ENCODE measurements around the gene USH2A.
"Not testable (repeated sequence)": the region's sequence is repeated elsewhere in the genome, so short reads cannot be mapped to it uniquely, and the experiment has no call there.

USH2A gene

DNA sequence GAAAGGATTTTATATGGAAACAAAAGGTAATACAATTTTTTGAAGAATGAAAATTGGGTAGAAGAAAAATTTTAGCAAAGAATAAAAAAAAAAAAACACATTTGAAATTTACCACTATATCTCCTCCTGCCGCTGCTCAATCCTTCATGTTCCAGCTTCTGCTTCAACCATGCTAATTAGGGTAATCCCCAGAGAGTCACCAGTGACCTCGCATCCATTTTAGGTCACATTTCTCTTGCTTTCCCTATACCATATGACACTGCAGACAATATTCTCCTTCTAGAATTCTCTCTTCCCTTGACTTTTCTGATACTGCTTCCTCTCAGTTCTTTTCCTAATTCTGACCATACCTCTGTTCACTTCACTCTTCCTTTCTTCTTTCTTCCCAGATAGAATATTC lies 237.1 kb downstream of the USH2A start:
- no peak for DNase-seq

DNA sequence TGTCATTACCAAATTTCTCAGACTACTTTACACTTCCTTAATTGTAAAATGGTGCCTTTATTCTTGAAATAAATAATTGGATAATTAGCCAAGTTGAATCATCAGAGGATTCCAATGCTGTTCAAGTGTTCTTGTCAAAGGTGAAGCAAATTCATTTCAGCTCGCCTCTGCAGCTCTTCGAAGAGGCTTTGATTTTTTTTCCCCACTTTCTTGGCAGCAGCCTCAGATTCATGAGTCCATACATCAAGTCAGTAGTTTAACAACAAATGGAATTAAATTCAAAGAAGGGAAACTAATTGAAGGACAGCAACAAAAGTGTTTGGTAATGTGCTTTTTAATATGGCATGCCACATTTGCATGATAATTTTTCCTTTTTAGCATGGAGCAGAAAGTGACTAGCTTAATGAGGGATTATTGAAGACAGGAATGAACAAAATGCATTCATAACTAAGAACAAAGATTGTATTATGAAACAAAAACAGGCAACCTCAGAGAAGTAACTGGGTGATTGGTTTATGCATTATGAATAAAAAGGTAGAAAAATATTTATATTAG lies 239.0 kb downstream of the USH2A start:
- DNase-seq = no peak

GRCh38 chr1:216183454-216183853 lies 239.8 kb downstream of the USH2A start:
- DNase-seq = no peak

DNA sequence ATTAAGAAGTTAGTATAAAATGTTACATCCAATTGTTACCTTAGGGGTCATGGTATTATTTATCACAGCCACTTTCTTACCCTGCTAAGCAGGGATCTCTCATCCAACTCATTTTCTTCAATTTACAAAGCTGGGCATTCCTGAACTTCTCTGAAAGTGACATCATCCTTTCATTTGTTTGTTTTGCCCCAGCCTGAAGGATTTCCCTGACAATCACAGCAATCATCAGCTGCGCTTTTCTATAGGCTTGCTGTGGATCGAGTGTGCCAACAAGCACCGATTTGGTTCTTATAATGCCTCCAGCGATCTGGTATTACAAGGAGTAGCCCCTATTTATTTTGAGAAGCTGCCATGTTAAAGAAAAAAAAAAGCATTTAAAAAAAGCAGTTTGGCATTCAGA lies 240.2 kb downstream of the USH2A start:
- no peak for DNase-seq

- DNase-seq = no peak
Measured at GRCh38 chr1:216181590-216181989, 241.7 kb downstream of the USH2A start.

DNA sequence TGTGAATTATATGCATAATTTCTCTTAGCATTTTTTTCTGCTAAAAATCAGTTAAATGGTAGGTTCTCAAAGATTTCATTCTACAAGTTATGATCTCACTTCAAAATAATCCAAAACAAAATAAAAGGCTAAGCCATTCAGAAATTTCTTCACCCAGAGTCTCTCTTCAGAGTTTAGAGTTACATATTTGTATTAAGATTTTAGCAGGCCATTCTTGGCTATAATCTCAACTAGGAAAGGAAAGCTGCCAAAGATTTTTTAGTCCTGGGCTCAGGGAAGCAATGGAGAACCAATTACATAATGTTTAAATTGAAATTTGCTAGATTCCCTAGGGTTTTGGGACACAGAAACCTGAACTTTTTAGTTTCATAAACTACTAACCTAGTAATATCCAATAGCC lies 245.0 kb downstream of the USH2A start:
- no peak for DNase-seq

DNA sequence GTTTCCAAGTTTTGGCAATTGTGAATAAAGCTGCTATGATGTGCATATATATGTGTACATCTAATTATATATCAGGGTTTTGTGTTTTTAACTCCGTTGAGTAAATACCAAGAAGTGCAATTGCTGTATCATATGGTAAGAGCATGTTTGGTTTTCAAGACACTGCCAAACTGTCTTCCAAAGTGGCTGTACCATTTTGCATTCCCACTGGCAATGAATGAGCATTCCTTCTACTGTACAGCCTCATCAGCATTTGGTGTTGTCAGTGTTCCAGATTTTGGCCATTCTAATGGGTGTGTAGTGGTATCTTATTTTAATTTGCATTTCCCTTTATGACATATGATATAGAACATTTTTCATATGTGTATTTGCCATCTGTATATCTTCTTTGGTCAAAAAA lies 246.3 kb downstream of the USH2A start:
- no peak for DNase-seq

GRCh38 chr1:216175714-216176113 lies 247.5 kb downstream of the USH2A start:
- no peak for DNase-seq

DNA sequence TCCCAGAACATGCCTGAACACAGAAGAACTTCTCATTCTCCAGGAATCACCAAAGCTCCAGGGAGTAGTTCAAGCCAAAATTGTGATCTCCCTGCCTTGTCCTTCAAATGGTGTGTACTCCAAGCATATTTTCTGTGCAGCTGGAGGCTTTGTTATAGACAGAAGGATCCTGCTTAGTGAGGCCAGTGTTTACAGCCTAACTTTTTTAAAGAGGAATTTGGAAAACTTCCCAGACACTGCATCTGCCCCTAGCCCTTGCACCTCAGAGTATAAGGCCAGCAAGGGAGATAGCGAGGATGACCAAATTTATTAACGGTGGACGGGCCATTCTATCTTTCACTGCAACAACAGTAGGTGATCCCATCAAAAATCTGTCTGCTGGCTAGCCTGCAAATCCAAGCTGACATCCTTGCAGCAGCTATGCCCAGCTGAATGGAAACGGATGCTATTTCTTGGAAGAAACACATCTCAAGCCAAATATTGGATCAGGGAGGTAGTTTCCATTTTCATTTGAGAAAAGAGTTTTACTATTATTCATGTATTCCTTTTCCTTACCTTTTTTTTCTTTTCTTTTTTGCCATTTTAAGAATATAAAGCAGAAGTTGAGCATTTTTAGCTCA lies 249.8 kb downstream of the USH2A start:
- no peak for DNase-seq

GRCh38 chr1:216169351-216169750 lies 253.9 kb downstream of the USH2A start:
- no peak for DNase-seq

- no peak for DNase-seq
Measured at GRCh38 chr1:216168546-216168945, 254.7 kb downstream of the USH2A start.

DNA sequence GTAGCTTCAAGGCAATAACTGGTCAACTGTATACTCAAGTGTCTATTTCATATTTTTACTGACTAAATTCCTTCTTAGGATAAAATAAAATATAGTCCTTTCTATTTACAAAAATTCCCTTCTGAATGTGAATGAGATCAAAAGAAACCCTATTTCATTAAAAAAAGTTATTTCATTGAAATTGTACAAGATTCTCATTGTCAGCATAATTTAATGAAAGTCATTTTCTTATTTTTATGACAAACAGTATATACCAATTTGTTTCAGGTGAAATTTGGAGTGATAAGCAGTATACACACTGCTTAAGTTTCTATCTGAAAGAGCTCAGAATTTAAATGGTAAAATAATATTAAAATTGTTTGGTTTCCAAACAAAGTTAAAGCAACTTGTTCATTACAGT lies 269.2 kb downstream of the USH2A start:
- DNase-seq = no peak

DNA sequence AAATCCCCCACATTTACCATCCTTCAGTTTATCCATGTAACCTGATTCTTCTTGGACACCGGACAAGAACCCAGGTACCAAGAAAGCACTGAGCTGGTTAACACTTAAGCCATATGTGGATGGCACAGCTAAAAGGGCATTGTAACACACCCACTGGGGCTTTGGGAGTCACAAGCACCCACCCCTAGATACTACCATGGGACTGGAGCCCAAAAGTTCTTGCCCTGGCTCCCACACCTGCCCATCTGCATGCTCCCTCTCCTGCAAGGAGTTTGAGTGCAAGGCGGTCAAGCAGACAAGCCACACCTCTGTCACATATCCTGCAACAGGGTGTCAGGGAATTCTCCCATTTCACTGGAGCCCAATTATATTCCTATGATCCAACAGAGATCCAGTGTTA lies 270.1 kb downstream of the USH2A start:
- DNase-seq = no peak

DNA sequence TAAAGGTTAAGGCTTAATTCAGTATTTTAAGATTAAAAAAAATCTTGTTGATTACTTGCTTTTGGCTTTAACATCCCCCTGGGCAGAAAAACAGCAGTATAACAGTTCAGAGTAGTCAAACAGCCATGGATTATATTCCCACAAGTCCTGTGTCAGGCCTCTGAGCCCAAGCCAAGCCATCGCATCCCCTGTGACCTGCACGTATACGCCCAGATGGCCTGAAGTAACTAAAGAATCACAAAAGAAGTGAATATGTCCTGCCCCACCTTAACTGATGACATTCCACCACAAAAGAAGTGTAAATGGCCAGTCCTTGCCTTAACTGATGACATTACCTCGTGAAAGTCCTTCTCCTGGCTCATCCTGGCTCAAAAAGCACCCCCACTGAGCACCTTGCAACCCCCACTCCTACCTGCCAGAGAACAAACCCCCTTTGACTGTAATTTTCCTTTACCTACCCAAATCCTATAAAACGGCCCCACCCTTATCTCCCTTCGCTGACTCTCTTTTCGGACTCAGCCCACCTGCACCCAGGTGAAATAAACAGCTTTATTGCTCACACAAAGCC lies 277.7 kb downstream of the USH2A start:
- DNase-seq = not testable (repeated sequence)

- DNase-seq = no peak
Measured at GRCh38 chr1:216144661-216145450, 278.4 kb downstream of the USH2A start.

- DNase-seq = no peak
Measured at GRCh38 chr1:216142921-216143320, 280.3 kb downstream of the USH2A start.

- no peak for DNase-seq
Measured at GRCh38 chr1:216140730-216141524, 282.3 kb downstream of the USH2A start.

DNA sequence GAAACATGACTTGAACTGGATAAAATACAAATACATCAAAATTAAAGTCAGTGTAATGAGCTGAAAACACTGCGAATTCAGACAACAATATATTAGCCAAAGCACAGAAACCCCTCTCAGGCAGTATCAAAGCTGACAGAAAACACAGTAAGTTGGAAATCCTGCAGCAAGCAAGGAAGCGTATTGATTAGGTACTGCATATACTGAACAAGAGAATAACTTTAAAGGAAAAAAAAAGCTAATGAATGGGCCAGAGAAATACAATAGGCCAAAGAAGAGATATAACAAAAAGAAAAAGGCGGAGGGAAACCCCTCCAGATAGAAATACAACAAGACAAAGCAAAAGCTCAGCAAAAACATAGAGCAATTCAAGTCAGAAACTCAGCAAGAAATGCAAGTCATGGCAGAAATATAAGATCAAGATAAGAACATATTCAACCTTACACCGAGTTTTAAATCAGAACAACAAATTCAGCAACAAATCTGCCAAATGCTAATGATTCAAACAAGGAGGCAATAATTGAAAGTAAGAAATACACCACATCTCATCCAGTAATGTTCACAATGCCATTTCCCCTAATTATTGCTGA lies 299.0 kb downstream of the USH2A start:
- DNase-seq = no peak

DNA sequence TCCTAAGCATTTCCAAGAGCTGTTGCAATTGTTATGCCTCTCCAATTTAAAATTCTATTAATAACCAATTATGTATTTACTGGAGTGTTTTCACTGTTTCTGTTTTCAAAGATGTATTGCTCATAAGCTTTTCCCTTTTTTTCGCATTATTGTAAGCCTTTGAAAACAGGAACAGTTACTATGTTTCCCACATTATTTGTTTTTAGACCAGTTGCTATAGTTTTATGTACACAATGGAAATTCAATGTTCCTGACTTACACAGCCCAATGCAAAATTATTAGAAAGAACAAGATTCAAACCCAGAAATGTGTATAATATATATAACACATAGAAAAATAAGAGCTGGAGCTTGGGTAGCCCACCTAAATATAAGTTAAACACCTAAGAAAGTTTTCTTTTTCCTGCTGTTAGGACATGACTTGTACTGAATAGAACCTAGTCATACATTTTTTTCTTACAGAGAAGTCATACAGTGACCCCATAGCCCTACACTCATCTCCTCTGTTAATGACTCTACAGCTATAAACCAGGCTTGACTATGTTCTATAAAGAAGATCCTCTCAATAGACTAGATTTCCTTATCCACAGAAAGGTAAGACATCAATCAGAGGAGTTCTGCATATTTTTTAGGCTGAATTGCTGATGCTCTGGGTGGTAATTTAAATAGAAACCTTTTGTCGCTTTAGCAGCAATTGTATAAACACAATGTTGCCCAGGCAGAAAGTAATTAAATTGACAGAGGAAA lies 299.6 kb downstream of the USH2A start:
- DNase-seq = no peak

- no peak for DNase-seq
Measured at GRCh38 chr1:216119600-216119999, 303.6 kb downstream of the USH2A start.

DNA sequence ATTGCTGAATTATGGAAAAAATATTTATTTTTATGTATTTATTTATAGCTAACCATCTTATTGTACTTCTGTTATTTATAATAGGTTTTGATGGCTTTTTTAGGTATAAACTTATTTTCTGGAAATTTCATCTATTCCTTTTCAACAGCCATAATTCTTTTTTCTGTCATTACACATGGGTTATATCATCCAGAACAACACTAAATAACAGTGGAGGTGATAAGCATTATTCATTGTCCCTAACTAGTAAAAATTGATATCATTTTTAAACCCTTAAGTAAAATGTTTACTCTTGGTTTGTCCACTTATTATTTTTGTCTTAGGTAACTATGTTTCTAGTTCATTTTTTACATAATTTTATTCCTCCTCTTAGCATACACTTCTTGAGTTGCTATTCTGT lies 309.1 kb downstream of the USH2A start:
- DNase-seq = no peak

DNA sequence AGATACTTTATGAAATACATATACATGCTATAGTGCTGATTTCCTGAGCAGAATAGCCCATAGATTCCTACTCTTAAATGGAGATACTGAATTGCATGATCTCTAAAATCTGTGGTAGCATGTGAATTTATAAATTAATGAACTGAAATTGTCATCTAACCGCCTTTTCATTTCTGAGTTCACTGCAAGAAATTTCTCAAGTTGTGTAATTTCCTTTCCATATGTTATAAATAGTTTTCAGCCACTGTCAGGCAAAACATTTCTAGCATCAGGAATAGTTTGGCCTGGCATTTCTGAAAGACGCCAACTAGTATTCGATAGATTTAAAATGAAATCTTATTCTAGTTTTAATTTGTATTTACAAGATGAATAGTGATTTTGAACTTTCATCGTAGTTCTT lies 310.1 kb downstream of the USH2A start:
- DNase-seq = no peak

All from GOT3 (cell line).